Measurements from ENCODE around the gene CEP72.
"Not testable (repeated sequence)": the region's sequence is repeated elsewhere in the genome, so short reads cannot be mapped to it uniquely, and the experiment has no call there.

CEP72 gene

GRCh38 chr5:580436-580835 is 31.7 kb upstream of the CEP72 start:
- DNase-seq (ENCODE audit: low read depth) = no peak

- DNase-seq (ENCODE audit: low read depth) = no peak
Observed at GRCh38 chr5:581266-581665, 30.9 kb upstream of the CEP72 start.

- no peak for DNase-seq (ENCODE audit: low read depth)
Observed at GRCh38 chr5:581941-582340, 30.2 kb upstream of the CEP72 start.

GRCh38 chr5:582445-582844 is 29.7 kb upstream of the CEP72 start:
- not testable (repeated sequence) for DNase-seq (ENCODE audit: low read depth)

- no peak for DNase-seq (ENCODE audit: low read depth)
Observed at GRCh38 chr5:582936-583635, 29.1 kb upstream of the CEP72 start.

GRCh38 chr5:583645-584044 is 28.5 kb upstream of the CEP72 start:
- no peak for DNase-seq (ENCODE audit: low read depth)

GRCh38 chr5:584216-584615 is 27.9 kb upstream of the CEP72 start:
- DNase-seq (ENCODE audit: low read depth) = no peak

- DNase-seq (ENCODE audit: low read depth) = no peak
Observed at GRCh38 chr5:584846-585245, 27.3 kb upstream of the CEP72 start.

GRCh38 chr5:585556-585955 is 26.6 kb upstream of the CEP72 start:
- no peak for DNase-seq (ENCODE audit: low read depth)

GRCh38 chr5:585962-586628 is 26.0 kb upstream of the CEP72 start:
- no peak for DNase-seq (ENCODE audit: low read depth)

- no peak for DNase-seq (ENCODE audit: low read depth)
Observed at GRCh38 chr5:586751-587285, 25.3 kb upstream of the CEP72 start.

- DNase-seq (ENCODE audit: low read depth) = no peak
Observed at GRCh38 chr5:587403-587802, 24.7 kb upstream of the CEP72 start.

GRCh38 chr5:588406-588995 is 23.6 kb upstream of the CEP72 start:
- DNase-seq (ENCODE audit: low read depth) = no peak

GRCh38 chr5:589173-589572 is 23.0 kb upstream of the CEP72 start:
- no peak for DNase-seq (ENCODE audit: low read depth)

GRCh38 chr5:589588-589987 is 22.6 kb upstream of the CEP72 start:
- DNase-seq (ENCODE audit: low read depth) = no peak

- no peak for DNase-seq (ENCODE audit: low read depth)
Observed at GRCh38 chr5:590346-590745, 21.8 kb upstream of the CEP72 start.

- no peak for DNase-seq (ENCODE audit: low read depth)
Observed at GRCh38 chr5:591746-592145, 20.4 kb upstream of the CEP72 start.

- DNase-seq (ENCODE audit: low read depth) = no peak
Observed at GRCh38 chr5:592158-592557, 20.0 kb upstream of the CEP72 start.

- no peak for DNase-seq (ENCODE audit: low read depth)
Observed at GRCh38 chr5:593511-593910, 18.6 kb upstream of the CEP72 start.

- DNase-seq (ENCODE audit: low read depth) = no peak
Observed at GRCh38 chr5:594226-594860, 17.8 kb upstream of the CEP72 start.

GRCh38 chr5:595285-595875 is 16.8 kb upstream of the CEP72 start:
- DNase-seq (ENCODE audit: low read depth) = no peak

- DNase-seq (ENCODE audit: low read depth) = no peak
Observed at GRCh38 chr5:597871-598563, 14.1 kb upstream of the CEP72 start.

Measured in stimulated activated CD8-positive, alpha-beta memory T cell treated with anti-CD3 and anti-CD28 coated beads, Interleukin-12 subunit alpha, Interleukin-12 subunit beta, amount 100 ng/mL, for 4 hours (primary cell).